H1 (cell line): Measurements from ENCODE around the gene NOC2L. TPM values are rescaled to one million over a fixed set of nuclear protein-coding genes. Genes with fewer than 3 reads are reported as not detected.

Source experiments
- CTCF ChIA-PET: fragments of 300-600 bp; sonication (Branson Sonifier 250); formaldehyde crosslinking; loops from one replicate; lab custom pipeline; 2021; ENCODE audit not compliant: partially characterized antibody; lab: Charles Lee
- POLR2A ChIA-PET: fragments of 300-600 bp; sonication (Branson Sonifier 250); formaldehyde crosslinking; loops from one replicate; lab custom pipeline; 2021; ENCODE audit warnings: inconsistent platforms; ENCODE audit not compliant: partially characterized antibody; lab: Charles Lee
- DNase-seq, 2 experiments: peaks; one replicate each; pipeline versions ENCODE4 v3.0.0 to v3.0.0-alpha.2; 2010 to 2022; ENCODE audit warnings: low spot score in 2 of 2, low read depth in 1 of 2, mixed read lengths in 1 of 2
- FAIRE-seq: peaks from 2 replicates; lab custom pipeline; 2011; peaks lifted over from hg19 to GRCh38; lab: Jason Lieb, UNC
- H2AFZ ChIP-seq: 2 replicates; pipeline ENCODE4 v1.8.1; 2012; ENCODE audit warnings: low read length, inconsistent platforms
- H2AK5ac ChIP-seq: 2 replicates; pipeline ENCODE4 v1.6.1; 2013; ENCODE audit warnings: low read depth, low read length
- H2BK120ac ChIP-seq: replicated peaks from 2 replicates; pipeline ENCODE3; 2013; ENCODE audit warnings: low read depth, low read length, inconsistent platforms
- H2BK12ac ChIP-seq: 2 replicates; pipeline ENCODE4 v1.6.1; 2013; ENCODE audit warnings: low read depth, low read length
- H2BK15ac ChIP-seq: 2 replicates; pipeline ENCODE4 v1.6.1; 2013; ENCODE audit warnings: low read length
- H2BK20ac ChIP-seq: 2 replicates; pipeline ENCODE4 v1.6.1; 2013; ENCODE audit warnings: low read length
- H2BK5ac ChIP-seq: 2 replicates; pipeline ENCODE4 v1.6.1; 2013; ENCODE audit warnings: low read depth, low read length
- H3K14ac ChIP-seq: 2 replicates; pipeline ENCODE4 v1.6.1; 2013; ENCODE audit warnings: inconsistent platforms; ENCODE audit not compliant: insufficient read length
- H3K18ac ChIP-seq: 2 replicates; pipeline ENCODE4 v1.6.1; 2013; ENCODE audit warnings: low read length; ENCODE audit errors: extremely low read depth
- H3K23ac ChIP-seq: 2 replicates; pipeline ENCODE4 v1.6.1; 2013; ENCODE audit warnings: inconsistent platforms; ENCODE audit not compliant: insufficient read length
- H3K23me2 ChIP-seq: 2 replicates; pipeline ENCODE4 v1.6.1; 2013; ENCODE audit warnings: low read depth, low read length
- H3K27ac ChIP-seq: 2 replicates; pipeline ENCODE4 v1.6.1; 2011; ENCODE audit warnings: low read depth, low read length, inconsistent platforms
- H3K27me3 ChIP-seq, 4 experiments: replicated peaks in 1 of 4; 1 replicate in 1 of 4; 2 replicates in 3 of 4; pipeline versions ENCODE4 v1.6.1 to v1.8.1; 2011 to 2013; ENCODE audit warnings: low read length in 3 of 4, mild to moderate bottlenecking in 3 of 4, inconsistent platforms in 2 of 4, mixed read lengths in 2 of 4, moderate library complexity in 1 of 4; ENCODE audit not compliant: control insufficient read depth in 3 of 4, insufficient read depth in 3 of 4; ENCODE audit errors: extremely low read depth in 1 of 4
- H3K36me3 ChIP-seq, 4 experiments: 2 replicates each; pipeline versions ENCODE4 v1.6.1 to v1.8.1; 2011 to 2013; ENCODE audit warnings: mild to moderate bottlenecking in 4 of 4, low read length in 3 of 4, moderate library complexity in 2 of 4, control low read depth in 1 of 4, inconsistent platforms in 1 of 4; ENCODE audit not compliant: insufficient read depth in 4 of 4, control insufficient read depth in 2 of 4
- H3K4ac ChIP-seq: replicated peaks from 2 replicates; pipeline ENCODE3; 2013; ENCODE audit warnings: low read length, low read depth, mixed read lengths, inconsistent platforms; ENCODE audit not compliant: insufficient read length
- H3K4me1 ChIP-seq, 4 experiments: replicated peaks in 1 of 4; 1 replicate in 1 of 4; 2 replicates in 3 of 4; pipeline versions ENCODE4 v1.6.1 to v1.8.1; 2011 to 2013; ENCODE audit warnings: low read length in 3 of 4, inconsistent platforms in 2 of 4, mixed read lengths in 1 of 4; ENCODE audit not compliant: insufficient read depth in 4 of 4, control insufficient read depth in 3 of 4
- H3K4me2 ChIP-seq, 2 experiments: 2 replicates each; pipeline versions ENCODE4 v1.6.1 to v1.8.1; 2011 to 2013; ENCODE audit warnings: low read depth in 2 of 2, low read length in 2 of 2, control low read depth in 1 of 2, inconsistent platforms in 1 of 2, mild to moderate bottlenecking in 1 of 2; ENCODE audit not compliant: insufficient read depth in 1 of 2
- H3K4me3 ChIP-seq, 4 experiments: fragments of 200-600, 300-600 bp in 1 of 4; sonication (generic), shearing (Covaris generic), sonication (Bioruptor Twin) in 1 of 4; 2 replicates each; pipeline versions ENCODE4 v1.5.1 to v1.8.1; 2011 to 2016; ENCODE audit warnings: low read length in 4 of 4, low read depth in 3 of 4, control low read depth in 2 of 4, inconsistent platforms in 2 of 4, mild to moderate bottlenecking in 2 of 4, mixed read lengths in 1 of 4, moderate library complexity in 1 of 4; ENCODE audit not compliant: insufficient read depth in 2 of 4; ENCODE audit errors: extremely low read depth in 1 of 4
- H3K56ac ChIP-seq: replicated peaks from 2 replicates; pipeline ENCODE3; 2013; ENCODE audit warnings: low read depth, mild to moderate bottlenecking, mixed read lengths, low read length, inconsistent platforms; ENCODE audit not compliant: insufficient read length
- H3K79me1 ChIP-seq: 2 replicates; pipeline ENCODE4 v1.6.1; 2013; ENCODE audit warnings: low read depth, low read length, control low read depth
- H3K79me2 ChIP-seq, 2 experiments: 2 replicates each; pipeline versions ENCODE4 v1.6.1 to v1.8.1; 2012 to 2013; ENCODE audit warnings: low read length in 2 of 2, mild to moderate bottlenecking in 2 of 2, inconsistent platforms in 1 of 2; ENCODE audit not compliant: insufficient read depth in 2 of 2, control insufficient read depth in 1 of 2
- H3K9ac ChIP-seq, 4 experiments: replicated peaks in 1 of 4; 1 replicate in 1 of 4; 2 replicates in 3 of 4; pipeline versions ENCODE4 v1.6.1 to v1.8.1; 2011 to 2013; ENCODE audit warnings: low read depth in 3 of 4, low read length in 3 of 4, control low read depth in 2 of 4, mild to moderate bottlenecking in 2 of 4, moderate library complexity in 2 of 4, inconsistent platforms in 1 of 4; ENCODE audit errors: extremely low read depth in 1 of 4
- H3K9me3 ChIP-seq, 2 experiments: 2 replicates each; pipeline versions ENCODE4 v1.6.1 to v1.8.1; 2012 to 2013; ENCODE audit warnings: mild to moderate bottlenecking in 2 of 2, moderate library complexity in 2 of 2, control low read depth in 1 of 2, inconsistent platforms in 1 of 2, low read depth in 1 of 2, low read length in 1 of 2, mixed read lengths in 1 of 2; ENCODE audit not compliant: insufficient read depth in 2 of 2
- H4K20me1 ChIP-seq, 2 experiments: replicated peaks in 1 of 2; 2 replicates each; pipeline versions ENCODE3 to v1.8.1; 2011 to 2013; ENCODE audit warnings: inconsistent platforms in 2 of 2, low read length in 2 of 2, mild to moderate bottlenecking in 1 of 2; ENCODE audit not compliant: insufficient read depth in 2 of 2, control insufficient read depth in 1 of 2
- H4K5ac ChIP-seq: 2 replicates; pipeline ENCODE4 v1.6.1; 2013; ENCODE audit warnings: low read length, low read depth, mixed read lengths, inconsistent platforms; ENCODE audit not compliant: insufficient read length
- H4K8ac ChIP-seq: 2 replicates; pipeline ENCODE4 v1.8.0; 2013; ENCODE audit warnings: mild to moderate bottlenecking, moderate library complexity, low read length, inconsistent platforms; ENCODE audit not compliant: insufficient read depth; ENCODE audit errors: extremely low read depth
- H4K91ac ChIP-seq: replicated peaks from 2 replicates; pipeline ENCODE3; 2013; ENCODE audit warnings: low read length, mixed read lengths, inconsistent platforms; ENCODE audit not compliant: insufficient read length
- ASH2L ChIP-seq: fragments of 200-600, 300-600 bp; sonication (generic); IDR thresholded peaks from one replicate; pipeline ENCODE4 v1.7.1; 2017; ENCODE audit warnings: low read length
- BRCA1 ChIP-seq: IDR thresholded peaks from 2 replicates; pipeline ENCODE4 v1.6.1; 2012; ENCODE audit warnings: low read depth, low read length, improper control_type of control experiment
- CREB1 ChIP-seq: IDR thresholded peaks from 2 replicates; pipeline ENCODE4 v1.6.1; 2012; ENCODE audit warnings: inconsistent platforms
- EP300 ChIP-seq, 2 experiments: IDR thresholded peaks; 1 replicate in 1 of 2; 2 replicates in 1 of 2; pipeline ENCODE4 v1.6.1; 2011 to 2012; ENCODE audit warnings: low read depth in 2 of 2, low read length in 2 of 2, mild to moderate bottlenecking in 2 of 2, borderline replicate concordance in 1 of 2, inconsistent platforms in 1 of 2, moderate library complexity in 1 of 2
- KDM4A ChIP-seq: IDR thresholded peaks from one replicate; pipeline ENCODE4 v1.7.1; 2012; ENCODE audit warnings: low read depth, mild to moderate bottlenecking, moderate library complexity, low read length, inconsistent platforms; ENCODE audit not compliant: severe bottlenecking
- POLR2A ChIP-seq, 2 experiments: IDR thresholded peaks; 1 replicate in 1 of 2; 2 replicates in 1 of 2; pipeline ENCODE4 v1.6.1; 2011; ENCODE audit warnings: low read depth in 2 of 2, low read length in 2 of 2, mild to moderate bottlenecking in 2 of 2; ENCODE audit errors: control extremely low read depth in 1 of 2
- POLR2AphosphoS5 ChIP-seq: IDR thresholded peaks from 2 replicates; pipeline ENCODE4 v1.6.1; 2011; ENCODE audit warnings: low read depth, low read length
- RFX5 ChIP-seq: IDR thresholded peaks from 2 replicates; pipeline ENCODE4 v1.6.1; 2011; ENCODE audit warnings: low read depth, low read length, improper control_type of control experiment, borderline replicate concordance
- SIN3A ChIP-seq, 2 experiments: IDR thresholded peaks in 1 of 2; conservative IDR thresholded peaks in 1 of 2; 2 replicates each; pipeline ENCODE4 v1.6.1; 2011 to 2012; ENCODE audit warnings: low read length in 2 of 2, improper control_type of control experiment in 1 of 2, low read depth in 1 of 2, mild to moderate bottlenecking in 1 of 2
- SIRT6 ChIP-seq: IDR thresholded peaks from one replicate; pipeline ENCODE4 v1.7.1; 2012; ENCODE audit warnings: low read length, inconsistent platforms
- WGBS, 2 experiments: shearing (Covaris generic) in 1 of 2; methylation state at CpG; one replicate each; pipeline versions ENCODE4 v1.1.6 to v1.1.7; 2013 to 2015; ENCODE audit warnings: low lambda C conversion rate in 2 of 2, mixed read lengths in 2 of 2, inconsistent platforms in 1 of 2, low coverage in 1 of 2, missing lambda C conversion rate in 1 of 2; ENCODE audit not compliant: insufficient replicate concordance in 2 of 2, insufficient coverage in 1 of 2, insufficient read length in 1 of 2; ENCODE audit errors: extremely low coverage in 1 of 2, missing lambda C conversion rate in 1 of 2; 5-methylcytosine and 5-hydroxymethylcytosine counted together
- polyA plus RNA-seq, 7 experiments: library from polyadenylated mRNA; depleted of rRNA in 3 of 7; stranded (reverse) in 5 of 7; unstranded in 2 of 7; fragments of >200 nt in 5 of 7; fragments of 200-250 nt in 2 of 7; gene quantifications; 1 replicate in 5 of 7; 2 replicates in 1 of 7; 4 replicates in 1 of 7; pipeline versions ENCODE4 v1.2.1 to v1.2.3, GENCODE V29; 2011 to 2013; ENCODE audit warnings: missing spikeins in 2 of 7, mixed read lengths in 2 of 7
- total RNA-seq: library from RNA; stranded (reverse); fragmentation: NEBNext Ultra II Directional; extraction: Animal tissue kit (Norgen Biotek cat#: 25700); gene quantifications from 2 replicates; pipeline ENCODE4 v1.2.1, GENCODE V29; 2021
- TF ChIP-seq, protein P1 (sequence below): IDR thresholded peaks from 2 replicates; pipeline ENCODE4 v1.6.1; 2012; ENCODE audit warnings: inconsistent platforms

The NOC2L gene
- total and polyA plus RNA-seq, 2 of the 8 experiments (the other 6 are each of a cell fraction or from before 2014, with no cell fraction given): 74.7 to 130 TPM

DNA sequence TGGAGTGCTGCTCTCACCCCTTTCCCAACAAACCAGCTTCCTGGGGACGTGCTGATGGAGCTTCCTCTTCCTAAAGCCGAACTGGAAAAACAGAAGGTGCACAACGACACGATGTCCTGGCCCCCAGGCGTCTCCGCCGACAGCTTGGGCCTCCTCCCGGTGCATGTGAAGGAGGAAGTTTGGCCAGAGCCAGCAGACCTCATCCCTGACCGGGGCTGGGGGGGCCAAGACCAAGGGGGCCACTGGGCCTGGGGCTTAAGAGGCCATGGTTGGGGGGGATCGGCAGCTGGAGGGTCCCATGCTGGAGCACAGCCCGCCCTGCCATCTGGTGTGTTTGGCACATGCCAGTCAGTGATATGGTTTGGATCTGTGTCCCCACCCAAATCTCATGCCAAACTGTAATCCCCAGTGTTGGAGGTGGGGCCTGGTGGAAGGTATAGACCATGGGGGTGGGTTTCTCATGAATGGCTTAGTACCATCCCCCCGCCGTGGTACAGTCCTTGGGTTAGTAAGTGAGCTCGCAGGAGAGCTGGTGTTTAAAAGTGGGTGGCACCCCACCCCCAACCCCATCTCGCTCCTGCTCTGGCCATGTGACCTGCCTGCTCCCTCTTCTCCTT lies 34.4 kb upstream of the NOC2L start:
- 76% methylated on average over 14 of the region's 15 CpGs; no CpG with 5 or more reads in 1 of the 2 experiments for WGBS, 2 experiments
- no peak overlapping the region for H3K14ac ChIP-seq
- no peak overlapping the region for H2AK5ac ChIP-seq
- DNase-seq (no peak), FAIRE-seq (no peak)
- CTCF ChIA-PET: interaction anchor here (0.7 to 7.7 kb wide), 6 partner anchors 10 to 308 kb away, joined by 3 to 86 read pairs (median 6); partner anchors contain the start of gene PERM1
- no peak overlapping the region for H3K23ac ChIP-seq
- H4K8ac ChIP-seq: no peak overlapping the region
- no peak overlapping the region for H2AFZ ChIP-seq
- peaks cover 0 to 7% (median 0%) of the 10 kb centered on the region in 4 experiments; a peak in 1 of 8 replicates for H3K36me3 ChIP-seq
- no peak overlapping the region for H2BK12ac ChIP-seq
- H2BK120ac ChIP-seq: no peak overlapping the region
- H3K9me3 ChIP-seq: no peaks in the 10 kb centered on the region
- H3K27me3 ChIP-seq: peaks cover 19 to 57% (median 46%) of the 10 kb centered on the region in 4 experiments
- TF ChIP-seq CREB1: no peak
- TF ChIP-seq BRCA1: no peak
- no peak for TF ChIP-seq POLR2AphosphoS5
- no peak for TF ChIP-seq KDM4A
- TF ChIP-seq, protein P1, sequence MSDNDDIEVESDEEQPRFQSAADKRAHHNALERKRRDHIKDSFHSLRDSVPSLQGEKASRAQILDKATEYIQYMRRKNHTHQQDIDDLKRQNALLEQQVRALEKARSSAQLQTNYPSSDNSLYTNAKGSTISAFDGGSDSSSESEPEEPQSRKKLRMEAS: no peak
- no peak for TF ChIP-seq ASH2L
- TF ChIP-seq SIRT6: no peak
- no peak for TF ChIP-seq EP300 (IDR thresholded peaks at IDR 0.05; ENCODE audit: borderline replicate concordance in 1 of 2, low read depth in 2 of 2, low read length in 2 of 2)
- TF ChIP-seq SIN3A (conservative IDR thresholded peaks at IDR 0.05 in 1 of 2, IDR thresholded peaks at IDR 0.05 in 1 of 2; ENCODE audit: low read depth in 1 of 2, low read length in 2 of 2): no peak
- no peak for TF ChIP-seq RFX5
- no peak for TF ChIP-seq POLR2A (IDR thresholded peaks at IDR 0.05; ENCODE audit: control extremely low read depth in 1 of 2, low read depth in 2 of 2, low read length in 2 of 2)
- H3K27ac ChIP-seq: no peak overlapping the region
- H2BK15ac ChIP-seq: no peak overlapping the region
- POLR2A ChIA-PET: interaction anchor here (0.8 to 1.3 kb wide), 2 partner anchors 12 to 45 kb away, joined by 3 to 4 read pairs; no protein-coding TSS in a partner anchor
- H3K4ac ChIP-seq: no peak overlapping the region
- no peak overlapping the region for H4K5ac ChIP-seq
- peaks cover 6% of the 10 kb centered on the region; the same call in 1 of the 2 replicates for H3K23me2 ChIP-seq
- H3K4me2 ChIP-seq: no peak overlapping the region
- no peak overlapping the region for H3K9ac ChIP-seq
- peaks cover 0 to 11% (median 6%) of the 10 kb centered on the region in 4 experiments; a peak in 5 of 7 replicates for H3K4me1 ChIP-seq
- H4K91ac ChIP-seq: no peak overlapping the region
- H3K79me1 ChIP-seq: no peaks in the 10 kb centered on the region
- no peak overlapping the region for H2BK20ac ChIP-seq
- no peak overlapping the region for H2BK5ac ChIP-seq
- H3K79me2 ChIP-seq: no peaks in the 10 kb centered on the region
- no peak overlapping the region for H3K4me3 ChIP-seq
- H3K18ac ChIP-seq: no peak overlapping the region
- H4K20me1 ChIP-seq: peaks cover 0 to 5% of the 10 kb centered on the region in 2 experiments
- no peak overlapping the region for H3K56ac ChIP-seq
